Calu3 (cell line): ENCODE data around the gene CCDC178. TPM values are rescaled to one million over a fixed set of nuclear protein-coding genes. Genes with fewer than 3 reads are reported as not detected.

Experiments
- BruUV-seq: library from RNA; stranded (reverse); fragments of 400-500 nt; replicated peaks from 2 replicates; lab custom pipeline; 2021; lab: Mats Ljungman, UMichigan
- CTCF ChIA-PET: fragments of 300-600 bp; sonication (Branson Sonifier 250); formaldehyde crosslinking; loops from one replicate; lab custom pipeline; 2022; ENCODE audit warnings: antibody characterized with exemption; lab: Charles Lee
- DNase-seq: peaks from one replicate; pipeline ENCODE4 v3.0.0; 2022
- H3K27ac Mint-ChIP-seq: one replicate; pipeline ENCODE4 v1.8.0; 2022; ENCODE audit warnings: mixed read lengths; ENCODE audit not compliant: unreplicated experiment
- H3K27me3 Mint-ChIP-seq: one replicate; pipeline ENCODE4 v1.8.0; 2022; ENCODE audit warnings: mixed read lengths; ENCODE audit not compliant: unreplicated experiment
- H3K36me3 Mint-ChIP-seq: one replicate; pipeline ENCODE4 v1.8.0; 2022; ENCODE audit warnings: mild to moderate bottlenecking, moderate library complexity, mixed read lengths; ENCODE audit not compliant: insufficient read depth, unreplicated experiment
- H3K4me1 Mint-ChIP-seq: one replicate; pipeline ENCODE4 v1.8.0; 2022; ENCODE audit warnings: mild to moderate bottlenecking, low read depth, mixed read lengths; ENCODE audit not compliant: unreplicated experiment
- H3K4me3 Mint-ChIP-seq: one replicate; pipeline ENCODE4 v1.8.0; 2022; ENCODE audit warnings: mild to moderate bottlenecking, low read depth, moderate library complexity, mixed read lengths; ENCODE audit not compliant: unreplicated experiment
- H3K9me3 Mint-ChIP-seq: one replicate; pipeline ENCODE4 v1.8.0; 2022; ENCODE audit warnings: low read depth, mixed read lengths; ENCODE audit not compliant: unreplicated experiment
- intact Hi-C: fragments of 100-400 bp; cut with micrococcal nuclease; formaldehyde crosslinking; loops from one replicate; pipeline ENCODE4 v1.10.0; 2022; ENCODE audit not compliant: unreplicated experiment
- total RNA-seq: library from RNA; stranded (reverse); gene quantifications from 2 replicates; pipeline ENCODE4 v1.2.3, GENCODE V29; 2022
- TF ChIP-seq, protein P1 (sequence below): fragments of 200-600 bp; IDR thresholded peaks from one replicate; pipeline ENCODE4 v1.8.0; 2022; ENCODE audit warnings: antibody characterized with exemption; ENCODE audit not compliant: unreplicated experiment

The CCDC178 gene
- total RNA-seq, 1 experiment from 2014 or later = not detected

DNA sequence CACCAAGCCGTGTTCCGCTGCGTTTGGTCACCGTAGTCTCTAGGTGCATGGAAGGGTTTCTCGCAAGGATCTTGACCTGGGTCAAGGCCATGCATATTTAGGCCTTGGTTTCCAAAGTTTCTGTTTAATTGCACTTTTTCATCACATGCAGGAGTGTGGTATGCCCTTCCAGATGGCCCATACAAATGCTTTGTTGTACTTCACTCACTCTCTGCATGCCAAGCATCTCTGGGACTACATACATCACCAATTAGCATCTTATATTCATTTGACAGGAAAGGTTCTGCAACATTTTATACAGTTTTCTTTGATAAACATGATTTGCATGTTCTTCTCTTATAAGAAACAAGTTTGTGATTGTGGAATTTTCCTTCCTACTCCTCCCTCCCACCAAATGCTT, 534.9 kb downstream of the CCDC178 start:
- CTCF ChIA-PET = no interaction called here

DNA sequence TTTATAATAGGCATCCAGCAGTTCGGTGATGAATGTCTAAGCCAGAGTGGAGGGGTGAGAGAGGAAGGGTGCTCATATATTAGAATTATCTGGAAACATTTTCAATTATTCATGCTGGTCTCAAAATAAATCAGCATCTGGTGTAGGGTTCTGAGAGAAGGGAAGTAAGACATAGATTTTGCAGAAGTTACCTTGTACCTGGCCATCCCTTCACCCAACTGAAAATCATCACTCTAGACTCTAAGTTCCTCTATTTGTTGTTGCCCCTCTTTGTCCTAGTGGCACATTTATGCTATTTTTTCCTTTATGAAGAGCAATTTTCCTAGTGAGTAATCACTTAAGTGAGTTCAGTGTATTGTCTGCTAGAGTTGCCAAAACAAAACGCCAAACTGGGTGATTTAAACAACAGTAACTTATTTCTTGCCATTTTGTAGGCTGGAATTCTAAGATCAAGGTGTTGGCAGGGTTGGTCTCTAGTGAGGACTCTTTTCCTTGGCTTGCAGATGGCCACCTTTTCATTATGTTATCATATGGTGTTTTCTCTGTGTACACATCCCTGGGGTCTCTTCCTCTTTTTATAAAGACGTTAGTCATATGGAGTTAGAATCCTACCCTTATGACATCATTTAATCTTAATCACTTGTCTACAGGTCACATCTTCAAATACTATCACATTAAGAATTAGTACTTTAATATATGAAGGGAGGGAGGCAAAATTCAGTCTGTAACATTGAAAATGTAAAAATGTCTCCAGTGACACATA, 537.8 kb downstream of the CCDC178 start:
- BruUV-seq = no TSS peak
- DNase-seq = no peak
- Mint-ChIP-seq H3K36me3 (peaks cover 5% of the 10 kb centered on the region), H3K4me3 (no peak overlapping the region), H3K4me1 (peaks cover 13% of the 10 kb centered on the region), H3K27me3 (peaks cover 23% of the 10 kb centered on the region), H3K27ac (no peak overlapping the region), H3K9me3 (peaks cover 7% of the 10 kb centered on the region)
- TF ChIP-seq, protein P1, sequence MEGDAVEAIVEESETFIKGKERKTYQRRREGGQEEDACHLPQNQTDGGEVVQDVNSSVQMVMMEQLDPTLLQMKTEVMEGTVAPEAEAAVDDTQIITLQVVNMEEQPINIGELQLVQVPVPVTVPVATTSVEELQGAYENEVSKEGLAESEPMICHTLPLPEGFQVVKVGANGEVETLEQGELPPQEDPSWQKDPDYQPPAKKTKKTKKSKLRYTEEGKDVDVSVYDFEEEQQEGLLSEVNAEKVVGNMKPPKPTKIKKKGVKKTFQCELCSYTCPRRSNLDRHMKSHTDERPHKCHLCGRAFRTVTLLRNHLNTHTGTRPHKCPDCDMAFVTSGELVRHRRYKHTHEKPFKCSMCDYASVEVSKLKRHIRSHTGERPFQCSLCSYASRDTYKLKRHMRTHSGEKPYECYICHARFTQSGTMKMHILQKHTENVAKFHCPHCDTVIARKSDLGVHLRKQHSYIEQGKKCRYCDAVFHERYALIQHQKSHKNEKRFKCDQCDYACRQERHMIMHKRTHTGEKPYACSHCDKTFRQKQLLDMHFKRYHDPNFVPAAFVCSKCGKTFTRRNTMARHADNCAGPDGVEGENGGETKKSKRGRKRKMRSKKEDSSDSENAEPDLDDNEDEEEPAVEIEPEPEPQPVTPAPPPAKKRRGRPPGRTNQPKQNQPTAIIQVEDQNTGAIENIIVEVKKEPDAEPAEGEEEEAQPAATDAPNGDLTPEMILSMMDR = no peak
- CTCF ChIA-PET = no interaction called here
- intact Hi-C loops = no loop called here

More for the DNA sequence above, 534.9 kb downstream of the CCDC178 start:
- no peak overlapping the region for H3K4me3 Mint-ChIP-seq
- H3K27me3 Mint-ChIP-seq = peaks cover 13% of the 10 kb centered on the region
- H3K9me3 Mint-ChIP-seq = peaks cover 4% of the 10 kb centered on the region
- DNase-seq = no peak
- BruUV-seq = no TSS peak
- TF ChIP-seq, protein P1 = no peak
- no peaks in the 10 kb centered on the region for H3K36me3 Mint-ChIP-seq
- intact Hi-C loops = no loop called here
- no peak overlapping the region for H3K27ac Mint-ChIP-seq
- H3K4me1 Mint-ChIP-seq = peaks cover 13% of the 10 kb centered on the region

GRCh38 chr18:32899819-32900218, 540.7 kb downstream of the CCDC178 start:
- Mint-ChIP-seq H3K27me3 (peaks cover 15% of the 10 kb centered on the region), H3K4me1 (no peaks in the 10 kb centered on the region), H3K9me3 (peaks cover 6% of the 10 kb centered on the region), H3K36me3 (peaks cover 5% of the 10 kb centered on the region), H3K27ac (no peak overlapping the region), H3K4me3 (no peak overlapping the region)
- TF ChIP-seq, protein P1 = no peak
- DNase-seq = no peak
- no TSS peak for BruUV-seq
- CTCF ChIA-PET = no interaction called here
- intact Hi-C loops = no loop called here

- BruUV-seq = no TSS peak
- DNase-seq = no peak
- Mint-ChIP-seq H3K27ac (no peak overlapping the region), H3K4me3 (no peak overlapping the region), H3K9me3 (peaks cover 6% of the 10 kb centered on the region), H3K27me3 (peaks cover 15% of the 10 kb centered on the region), H3K36me3 (peaks cover 5% of the 10 kb centered on the region), H3K4me1 (no peaks in the 10 kb centered on the region)
- TF ChIP-seq, protein P1 = no peak
- intact Hi-C loops = no loop called here
- CTCF ChIA-PET = interaction anchor here (0.5 kb wide), 1 partner anchor 321 kb away, joined by 8 read pairs; no protein-coding TSS in a partner anchor
Measured at GRCh38 chr18:32896776-32897547, 543.6 kb downstream of the CCDC178 start.
